MM.1S (cell line): Measurements from ENCODE around the gene NPLOC4.

Source experiments
- DNase-seq: peaks from one replicate; pipeline ENCODE4 v3.0.0-alpha.2; 2015
- H2AFZ ChIP-seq: fragments of 300-600 bp; sonication (generic); 2 replicates; pipeline ENCODE4 v1.6.0; 2016; ENCODE audit warnings: antibody characterized with exemption, low read length
- H3F3A ChIP-seq: fragments of 300-600 bp; sonication (generic); 2 replicates; pipeline ENCODE4 v1.6.1; 2016; ENCODE audit warnings: mild to moderate bottlenecking, antibody characterized with exemption, low read length, moderate library complexity, mixed read lengths; ENCODE audit not compliant: insufficient read depth
- H3K27ac ChIP-seq: fragments of 300-600 bp; sonication (generic); 2 replicates; pipeline ENCODE4 v1.5.1; 2016; ENCODE audit warnings: mild to moderate bottlenecking, low read length
- H3K27me3 ChIP-seq: fragments of 300-600 bp; sonication (generic); replicated peaks from 2 replicates; pipeline ENCODE4 v1.6.0; 2016; ENCODE audit warnings: low read length; ENCODE audit not compliant: insufficient read depth
- H3K36me3 ChIP-seq: fragments of 300-600 bp; sonication (generic); replicated peaks from 2 replicates; pipeline ENCODE4 v1.6.1; 2016; ENCODE audit warnings: mild to moderate bottlenecking, low read length, mixed read lengths; ENCODE audit not compliant: insufficient read depth
- H3K4me1 ChIP-seq: fragments of 300-600 bp; sonication (generic); 2 replicates; pipeline ENCODE4 v1.6.1; 2016; ENCODE audit warnings: low read length, mixed read lengths
- H3K4me2 ChIP-seq: fragments of 300-600 bp; sonication (generic); 2 replicates; pipeline ENCODE4 v1.6.0; 2016; ENCODE audit warnings: low read depth, low read length
- H3K4me3 ChIP-seq: fragments of 300-600 bp; sonication (generic); 2 replicates; pipeline ENCODE4 v1.5.1; 2016; ENCODE audit warnings: low read length, mixed read lengths
- H3K79me2 ChIP-seq: fragments of 300-600 bp; sonication (generic); 2 replicates; pipeline ENCODE4 v1.6.1; 2016; ENCODE audit warnings: mixed run types, low read length, mixed read lengths
- H3K9ac ChIP-seq: fragments of 300-600 bp; sonication (generic); 2 replicates; pipeline ENCODE4 v1.6.1; 2016; ENCODE audit warnings: low read length, mixed read lengths
- H3K9me2 ChIP-seq: fragments of 300-600 bp; sonication (generic); replicated peaks from 2 replicates; pipeline ENCODE4 v1.6.1; 2016; ENCODE audit warnings: mild to moderate bottlenecking, low read length, mixed read lengths; ENCODE audit not compliant: insufficient read depth
- H3K9me3 ChIP-seq: fragments of 300-600 bp; sonication (generic); replicated peaks from 2 replicates; pipeline ENCODE4 v1.6.1; 2016; ENCODE audit warnings: mild to moderate bottlenecking, low read length, mixed read lengths; ENCODE audit not compliant: insufficient read depth
- H4K20me1 ChIP-seq: fragments of 300-600 bp; sonication (generic); 2 replicates; pipeline ENCODE4 v1.6.1; 2016; ENCODE audit warnings: mild to moderate bottlenecking, low read length, moderate library complexity, mixed read lengths; ENCODE audit not compliant: insufficient read depth
- CTCF ChIP-seq: fragments of 300-600 bp; sonication (generic); IDR thresholded peaks from 2 replicates; pipeline ENCODE4 v1.5.1; 2016; ENCODE audit warnings: antibody characterized with exemption, low read length, mixed read lengths
- EZH2 ChIP-seq: fragments of 300-600 bp; sonication (generic); optimal IDR thresholded peaks from 2 replicates; pipeline ENCODE3; 2017; ENCODE audit warnings: low read depth, mild to moderate bottlenecking, antibody characterized with exemption, low read length, mixed read lengths
- EZH2phosphoT487 ChIP-seq: fragments of 300-600 bp; sonication (generic); IDR thresholded peaks from 2 replicates; pipeline ENCODE4 v1.6.1; 2018; ENCODE audit warnings: antibody characterized with exemption, low read length

The NPLOC4 gene

GRCh38 chr17:81607431-81607830 is 29.5 kb downstream of the NPLOC4 start:
- DNase-seq = no peak
- H3K4me2 ChIP-seq = no peak overlapping the region
- H3K36me3 ChIP-seq = peaks cover 37% of the 10 kb centered on the region
- H3K27ac ChIP-seq = no peak overlapping the region
- no peak for TF ChIP-seq EZH2phosphoT487
- TF ChIP-seq CTCF = no peak
- no peak for TF ChIP-seq EZH2
- no peak overlapping the region for H3K4me3 ChIP-seq
- H3K79me2 ChIP-seq = peaks cover 62% of the 10 kb centered on the region
- no peak overlapping the region for H3K9ac ChIP-seq
- 0 out of 2 replicates have a peak, but pooled peaks cover 4% of the 10 kb centered on the region for H4K20me1 ChIP-seq
- no peaks in the 10 kb centered on the region for H3K27me3 ChIP-seq
- no peaks in the 10 kb centered on the region for H3K4me1 ChIP-seq
- no peak overlapping the region for H2AFZ ChIP-seq
- H3K9me3 ChIP-seq = no peaks in the 10 kb centered on the region
- H3K9me2 ChIP-seq = no peaks in the 10 kb centered on the region
- 0 out of 2 replicates have a peak, but pooled peaks cover 3% of the 10 kb centered on the region for H3F3A ChIP-seq

- Histone ChIP-seq H3K79me2 (peaks cover 69% of the 10 kb centered on the region), H3K9ac (no peak overlapping the region), H4K20me1 (0 out of 2 replicates have a peak, but pooled peaks cover 4% of the 10 kb centered on the region), H2AFZ (no peak overlapping the region), H3K9me3 (no peaks in the 10 kb centered on the region), H3K9me2 (no peaks in the 10 kb centered on the region), H3K36me3 (peaks cover 35% of the 10 kb centered on the region), H3K4me3 (no peak overlapping the region), H3K27ac (no peak overlapping the region), H3K27me3 (no peaks in the 10 kb centered on the region), H3F3A (peaks cover 17% of the 10 kb centered on the region; the same call in 1 of the 2 replicates), H3K4me1 (peaks cover 12% of the 10 kb centered on the region; the same call in 1 of the 2 replicates), H3K4me2 (no peak overlapping the region)
- TF ChIP-seq CTCF (no peak), EZH2phosphoT487 (no peak), EZH2 (no peak)
- DNase-seq = no peak
Observed at GRCh38 chr17:81603846-81604610, 32.9 kb downstream of the NPLOC4 start.

- TF ChIP-seq CTCF = peak; percentile 85
- no peak for TF ChIP-seq EZH2
- Histone ChIP-seq H4K20me1 (peaks cover 3% of the 10 kb centered on the region; the same call in 1 of the 2 replicates), H3K9ac (no peak overlapping the region), H3K79me2 (peaks cover 53% of the 10 kb centered on the region), H3K36me3 (peaks cover 24% of the 10 kb centered on the region), H3K27me3 (no peaks in the 10 kb centered on the region), H3F3A (peaks cover 29% of the 10 kb centered on the region), H2AFZ (no peak overlapping the region), H3K4me1 (peaks cover 23% of the 10 kb centered on the region), H3K4me3 (no peak overlapping the region), H3K27ac (no peak overlapping the region), H3K4me2 (no peak overlapping the region), H3K9me2 (no peaks in the 10 kb centered on the region), H3K9me3 (no peaks in the 10 kb centered on the region)
- peak; percentile 64 for DNase-seq
Observed at GRCh38 chr17:81601525-81602120, 35.3 kb downstream of the NPLOC4 start.
